Left colon (tissue), 2 donors: Measurements from ENCODE around the gene ERN2. TPM values are rescaled to one million over a fixed set of nuclear protein-coding genes. Genes with fewer than 3 reads are reported as not detected.
A peak's percentile ranks its signal among the peaks of the same experiment; 100 is the strongest.
"Not testable (repeated sequence)": the region's sequence is repeated elsewhere in the genome, so short reads cannot be mapped to it uniquely, and the experiment has no call there.

ENCODE experiments used
- ATAC-seq: fragments of 200-7000 bp; cut with Tn5 transposase; one replicate; pipeline ENCODE4 v1.9.1; 2020; ENCODE audit warnings: mild to moderate bottlenecking, moderate library complexity
- DNase-seq, 2 donors: peaks; one replicate each; pipeline ENCODE4 v3.0.0-alpha.2; 2020
- intact Hi-C, 2 donors: fragments of 100-400 bp; cut with DNase I in 1 of 2; cut with micrococcal nuclease in 1 of 2; formaldehyde crosslinking; loops; one replicate each; pipeline versions ENCODE4 v1.11.2 to v1.14.0; 2022; cut with DNase I, micrococcal nuclease
- long read RNA-seq: library from polyadenylated mRNA; unstranded; transcript quantifications from one replicate; pipeline ENCODE4 v2.0.0, GENCODE V29; 2021
- total RNA-seq, 2 donors: library from RNA; stranded (reverse); fragmentation: NEBNext Ultra II Directional; extraction: Animal tissue kit (Norgen Biotek cat#: 25700); gene quantifications; one replicate each; pipeline ENCODE4 v1.2.1, GENCODE V29; 2021
- donor health status: DM: no; HTN: no; CAD: no.
- donor health status: DM: yes; HTN: yes; CAD: no.

The ERN2 gene
- 100 to 1,000 TPM; 140 to 199 TPM for total RNA-seq
- long read RNA-seq, transcript ERN2-201 (22 exons, 3,549 nt) = major isoform, 6 of 117 reads
- long read RNA-seq, partial matches to known transcripts = 69 of 117 reads
- long read RNA-seq, other reads (novel, unspliced or antisense) = 41 of 117 reads

GRCh38 chr16:23712976-23713375 is at the start of gene ERN2:
ERN2 (minus strand) TSS chr16:23713222; CDS start chr16:23713187, 35 bp downstream.
- intact Hi-C loops = no loop called here
- peak; percentile 84 to 85 for DNase-seq
- ATAC-seq = peak; percentile 84

DNA sequence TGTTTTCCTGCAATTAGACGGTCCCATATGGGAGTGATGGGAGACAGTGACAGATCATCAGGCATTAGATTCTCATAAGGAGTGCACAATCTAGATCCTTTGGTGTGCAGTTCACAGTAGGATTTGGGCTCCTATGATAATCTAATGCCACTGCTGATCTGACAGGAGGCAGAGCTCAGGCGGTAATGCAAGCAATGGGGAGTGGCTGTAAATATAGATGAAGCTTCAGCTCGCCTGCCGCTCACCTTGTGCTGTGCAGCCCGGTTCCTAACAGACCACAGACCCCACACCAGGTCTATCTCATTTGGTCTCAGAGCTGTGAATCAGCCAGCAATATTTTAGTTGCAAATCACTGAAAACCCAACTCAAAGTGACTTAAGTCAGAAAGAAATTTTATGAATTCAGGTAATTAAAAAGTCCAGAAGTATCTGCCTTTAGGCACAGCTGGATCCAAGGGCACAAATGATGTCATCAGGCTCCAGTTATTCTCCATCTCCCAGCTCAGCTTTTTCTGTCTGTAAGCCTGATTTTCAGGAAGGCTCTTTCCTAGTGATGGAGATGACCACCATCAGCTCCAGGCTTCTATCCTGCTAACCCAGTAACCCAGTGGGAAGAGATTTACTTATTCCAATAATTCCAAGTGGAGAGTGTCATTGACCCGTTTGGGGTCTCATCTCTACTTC is 45.1 kb upstream of the ERN2 start:
- DNase-seq (no peak), ATAC-seq (no peak)
- intact Hi-C loops = no loop called here

DNA sequence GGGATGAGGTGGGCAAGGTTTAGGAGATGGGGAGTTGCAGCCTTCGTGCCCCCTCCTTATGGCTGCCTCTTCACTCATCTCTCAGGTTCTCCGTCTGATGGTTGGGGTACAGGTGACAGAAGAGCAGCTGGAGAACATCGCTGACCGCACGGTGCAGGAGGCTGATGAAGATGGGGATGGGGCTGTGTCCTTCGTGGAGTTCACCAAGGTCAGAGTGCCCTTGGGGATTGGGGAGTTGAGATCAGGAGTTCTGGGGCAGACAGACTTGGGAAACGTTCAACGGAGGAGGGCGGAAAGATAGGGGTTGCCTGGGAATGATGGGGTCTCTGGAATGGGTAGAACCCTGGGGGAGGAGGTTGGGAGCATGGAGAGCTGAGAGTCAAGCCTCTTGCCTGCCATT is 44.1 kb upstream of the ERN2 start:
- no peak for ATAC-seq
- DNase-seq = no peak
- intact Hi-C loops = no loop called here

- ATAC-seq (peak; percentile 22), DNase-seq (no peak)
- intact Hi-C loops = no loop called here
These were observed 42.4 kb upstream of the ERN2 start for GRCh38 chr16:23755484-23755809.

DNA sequence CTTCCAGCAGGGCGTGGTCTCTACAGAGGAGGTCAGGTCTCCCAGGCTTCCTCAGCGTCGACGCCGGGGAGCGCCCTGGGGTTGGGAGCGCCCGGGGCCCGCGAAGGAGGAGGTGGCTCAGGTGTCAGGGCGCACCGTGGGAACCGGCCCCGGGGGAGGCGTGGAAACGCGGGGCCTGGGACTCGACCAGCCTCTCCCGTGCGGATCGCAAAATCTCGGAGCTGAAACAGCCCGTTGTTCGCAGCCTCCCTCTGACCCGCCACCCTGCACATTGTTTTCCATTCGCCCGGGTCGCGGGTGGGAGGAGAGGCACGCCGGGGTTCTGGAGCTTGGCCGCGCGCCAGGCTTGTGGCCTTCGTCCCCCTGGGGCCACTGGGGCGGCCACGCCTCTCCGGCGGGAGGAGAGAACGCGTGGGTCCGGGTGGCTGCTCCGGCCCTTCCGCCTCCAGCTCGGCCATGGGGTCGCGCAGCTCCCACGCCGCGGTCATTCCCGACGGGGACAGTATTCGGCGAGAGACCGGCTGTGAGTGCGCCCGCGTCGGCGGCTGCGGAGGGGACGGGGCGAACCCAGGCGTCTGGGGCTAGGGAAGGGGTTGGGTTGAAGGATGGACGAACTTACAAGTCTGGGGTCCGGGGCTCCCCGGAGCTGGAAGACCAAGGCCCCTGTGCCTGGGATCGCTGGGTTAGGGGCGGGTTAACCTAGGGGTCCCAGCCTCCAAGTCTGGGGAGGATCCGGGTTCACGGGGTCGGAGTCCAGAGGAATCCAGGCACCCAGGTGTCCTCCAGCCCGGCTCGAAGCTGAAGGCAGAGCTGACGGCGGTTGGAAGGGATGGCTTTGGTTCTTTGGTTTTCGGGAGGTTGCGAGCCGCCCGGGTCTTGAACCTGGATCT is 41.8 kb upstream of the ERN2 start, which contains the start of gene CHP2:
CHP2 (plus strand) TSS at position 433 of the 890 bp plus-strand sequence; CDS start at position 457, 24 bp downstream.
- intact Hi-C loops = no loop called here
- ATAC-seq (peak; percentile 92), DNase-seq (peak; percentile 85)

DNA sequence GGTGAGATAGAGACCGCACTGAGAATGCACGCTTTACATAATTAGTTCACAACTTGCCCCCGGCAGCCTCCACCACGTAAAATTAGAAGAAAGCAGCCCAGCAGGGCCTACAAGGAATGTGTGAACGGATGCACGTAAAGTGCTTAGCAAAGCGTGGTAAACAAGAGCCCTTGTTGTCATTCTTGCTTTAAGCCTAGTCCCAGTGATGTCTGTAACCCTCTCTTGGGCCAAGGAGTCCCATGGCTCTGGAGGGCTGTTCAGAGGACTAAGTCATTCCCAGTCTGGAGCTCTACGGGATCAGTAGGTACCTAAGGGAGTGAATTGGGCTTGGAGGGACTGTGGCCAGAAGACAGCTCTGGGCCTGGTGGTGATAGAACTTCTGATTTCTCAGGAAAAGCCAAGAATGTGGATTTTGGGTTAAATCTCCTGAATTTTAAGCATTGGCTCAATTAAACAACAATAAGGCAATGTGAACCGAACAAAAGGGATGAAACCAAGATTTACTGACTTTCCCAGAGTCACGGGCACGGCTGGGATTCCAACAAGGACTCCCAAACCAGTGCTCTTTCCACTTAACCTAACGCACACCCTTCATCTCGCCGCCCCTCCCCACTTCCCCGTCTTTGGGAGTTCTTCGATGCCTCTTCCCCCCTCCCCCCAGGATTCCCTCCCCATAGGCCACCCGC is 41.0 kb upstream of the ERN2 start:
- intact Hi-C loops = no loop called here
- DNase-seq = no peak

GRCh38 chr16:23751053-23751452 is 38.0 kb upstream of the ERN2 start:
- ATAC-seq, intact Hi-C loops, DNase-seq: not testable (repeated sequence)

More for the DNA sequence above, 41.0 kb upstream of the ERN2 start:
- ATAC-seq = no peak

- DNase-seq (no peak), ATAC-seq (no peak)
- intact Hi-C loops = no loop called here
These were observed 35.6 kb upstream of the ERN2 start for GRCh38 chr16:23748630-23749029.

DNA sequence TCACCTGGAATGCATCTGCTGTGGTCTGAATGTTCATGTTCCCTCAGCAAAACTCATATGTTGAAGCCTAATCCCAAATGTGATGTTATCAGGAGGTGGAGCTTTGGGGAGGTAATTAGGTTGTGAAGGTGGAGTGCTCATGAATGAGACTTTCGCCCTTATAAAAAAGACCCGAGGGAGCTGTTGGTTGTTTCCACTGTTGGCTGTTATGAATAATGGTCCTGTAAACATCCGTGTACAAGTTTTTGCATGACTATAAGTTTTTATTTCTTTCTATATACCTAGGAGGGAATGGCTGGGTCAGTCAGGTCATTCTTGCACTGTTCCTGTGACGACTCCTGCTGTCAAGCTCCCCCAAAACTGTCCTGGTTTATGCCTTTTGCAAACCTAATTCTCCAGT is 32.2 kb upstream of the ERN2 start:
- ATAC-seq = peak; percentile 87
- intact Hi-C loops = no loop called here

GRCh38 chr16:23742766-23743165 is 29.7 kb upstream of the ERN2 start:
- ATAC-seq (peak; percentile 28), DNase-seq (no peak)
- intact Hi-C loops = no loop called here

More for the DNA sequence above, 32.2 kb upstream of the ERN2 start:
- DNase-seq = no peak

DNA sequence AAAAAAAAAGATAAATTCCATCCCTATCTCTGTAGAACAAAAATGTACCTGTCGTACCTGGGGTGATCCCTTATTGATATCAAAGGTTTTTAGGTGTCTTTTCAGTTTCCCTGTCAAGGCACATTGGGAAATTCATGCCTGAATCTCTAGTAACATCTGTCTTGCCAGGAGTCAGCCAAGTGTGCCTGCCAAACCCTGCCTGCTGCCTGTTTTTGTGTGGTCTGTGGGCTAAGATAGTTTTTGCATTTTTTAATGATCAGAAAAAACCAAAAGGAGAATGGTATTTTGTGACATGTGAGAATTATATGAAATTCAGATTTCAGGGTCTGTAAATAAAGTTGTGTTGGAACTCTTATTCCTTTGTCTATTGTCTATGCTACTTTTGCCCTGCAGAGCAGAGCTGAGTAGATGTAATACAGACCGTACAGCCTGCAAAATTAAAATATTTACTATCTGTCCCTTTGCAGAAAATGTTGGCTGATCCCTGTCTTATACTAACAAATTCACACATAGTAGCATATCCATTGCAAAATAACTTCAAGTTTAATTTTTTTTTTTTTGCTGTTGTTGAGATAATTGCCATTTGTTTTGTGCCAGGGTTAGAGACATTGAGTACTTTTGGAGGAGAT is 28.8 kb upstream of the ERN2 start:
- intact Hi-C loops = no loop called here
- DNase-seq (no peak), ATAC-seq (no peak)

DNA sequence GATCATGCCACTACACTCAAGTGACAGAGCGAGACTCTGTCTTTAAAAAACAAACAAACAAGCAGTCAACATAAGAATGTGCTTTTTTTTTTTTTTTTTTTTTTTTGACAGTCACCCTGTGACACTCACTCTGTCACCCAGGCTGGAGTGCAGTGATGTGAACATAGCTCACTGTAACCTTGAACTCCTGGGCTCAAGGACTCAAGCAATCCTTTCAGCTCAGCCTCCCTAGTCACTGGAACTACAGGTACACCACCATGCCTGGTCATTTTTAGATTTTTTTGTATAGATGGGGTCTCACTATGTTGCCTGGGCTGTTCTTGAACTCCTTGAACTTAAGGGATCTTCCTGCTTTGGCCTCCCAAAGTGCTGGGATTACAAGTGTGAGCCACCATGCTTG is 26.5 kb upstream of the ERN2 start:
- DNase-seq (no peak), ATAC-seq (no peak)
- intact Hi-C loops = no loop called here

DNA sequence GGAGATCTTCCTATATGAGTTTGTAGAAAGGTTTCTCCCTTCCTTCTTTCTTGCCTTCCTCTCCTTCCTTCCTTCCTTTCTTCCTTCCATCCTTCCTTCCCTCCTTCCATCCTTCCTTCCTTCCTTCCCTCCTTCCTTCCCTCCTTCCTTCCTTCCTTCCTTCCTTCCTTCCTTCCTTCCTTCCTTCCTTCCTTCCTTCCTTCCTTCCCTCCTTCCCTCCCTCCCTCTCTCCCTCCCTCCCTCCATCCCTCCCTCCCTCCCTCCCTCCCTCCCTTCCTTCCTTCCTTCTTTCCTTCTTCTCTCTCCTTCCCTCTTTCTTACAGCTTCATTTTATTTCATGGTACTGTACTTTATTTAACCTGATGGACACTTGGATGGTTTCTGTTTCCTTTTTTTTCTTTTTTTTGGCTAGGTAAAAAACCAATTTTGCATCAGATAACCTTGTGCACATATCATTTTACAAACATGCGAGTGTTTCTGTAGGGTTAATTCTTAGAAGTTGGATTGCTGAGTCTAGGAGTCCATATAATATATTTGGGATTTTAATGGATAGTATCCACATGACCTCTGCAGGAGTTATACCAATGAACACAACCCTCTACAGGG is 24.5 kb upstream of the ERN2 start:
- intact Hi-C loops, DNase-seq, ATAC-seq: not testable (repeated sequence)

GRCh38 chr16:23734176-23734893 is 21.3 kb upstream of the ERN2 start:
- intact Hi-C loops = no loop called here
- ATAC-seq (no peak), DNase-seq (no peak)

DNA sequence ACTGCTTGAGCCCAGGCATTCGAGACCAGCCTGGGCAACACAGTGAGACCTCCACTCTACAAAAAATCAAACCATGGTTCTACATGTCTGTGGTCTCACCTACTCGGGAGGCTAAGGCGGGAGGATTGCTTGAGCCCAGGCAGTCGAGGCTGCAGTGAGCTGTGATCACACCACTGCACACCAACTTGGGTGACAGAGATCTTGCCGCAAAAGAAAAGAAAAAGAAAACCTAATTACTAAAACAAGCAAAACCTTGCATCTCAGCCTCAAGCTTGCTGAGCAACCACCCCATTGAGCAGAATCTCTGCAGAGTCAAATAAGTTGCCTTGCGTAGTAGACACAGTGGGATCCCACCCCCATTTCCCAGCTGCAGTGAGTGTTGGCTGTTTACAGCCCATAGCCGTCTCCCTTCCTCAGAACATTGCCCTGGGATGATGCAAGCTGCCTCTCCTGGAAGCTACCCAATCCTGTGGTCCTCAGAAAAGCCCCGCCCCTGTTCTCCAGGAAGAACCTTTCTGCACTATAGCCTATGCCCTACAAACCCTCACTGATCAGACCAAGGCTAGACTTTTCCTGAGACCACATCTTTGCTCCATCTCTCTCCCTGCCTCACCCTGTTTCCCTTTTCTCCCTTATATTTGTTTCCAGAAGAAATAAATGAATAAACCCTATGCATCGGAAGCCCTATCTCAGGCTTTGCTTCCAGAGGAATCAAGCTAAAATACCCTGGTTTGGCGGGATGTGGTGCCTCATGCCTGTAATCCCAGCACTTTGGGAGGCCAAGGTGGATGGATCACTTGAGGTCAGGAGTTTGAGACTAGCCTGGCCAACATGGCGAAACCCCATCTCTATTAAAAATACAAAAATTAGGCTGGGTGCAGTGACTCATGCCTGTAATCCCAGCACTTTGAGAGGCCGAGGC is 16.7 kb upstream of the ERN2 start:
- intact Hi-C loops = no loop called here
- peak; percentile 65 to 88 for DNase-seq
- ATAC-seq = peak; percentile 96

DNA sequence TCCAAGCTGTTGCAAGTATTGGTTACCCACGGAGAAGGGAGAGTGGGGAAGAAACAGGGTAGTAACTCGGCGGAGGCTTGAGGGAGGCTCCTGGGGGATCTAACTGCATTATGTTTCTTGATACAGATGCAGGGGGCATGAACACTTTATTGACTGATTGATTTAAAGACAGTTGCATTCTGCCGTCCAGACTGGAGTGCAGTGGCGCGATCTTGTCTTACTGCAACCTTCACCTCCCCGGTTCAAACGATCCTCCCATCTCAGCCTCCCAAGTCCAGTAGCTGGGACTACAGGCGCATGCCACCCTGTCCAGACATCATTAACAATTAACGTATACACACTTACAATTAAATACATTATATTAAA is 15.1 kb upstream of the ERN2 start:
- DNase-seq (no peak), ATAC-seq (peak; percentile 1)
- intact Hi-C loops = no loop called here

- intact Hi-C loops = no loop called here
- ATAC-seq (no peak), DNase-seq (no peak)
These were observed 13.7 kb upstream of the ERN2 start for GRCh38 chr16:23726710-23727109.
